NCI-H524 treated with DMSO at 0.1 percent for 48 hours (cell line): Measurements from ENCODE around the gene ZBTB14.
A peak's percentile ranks its signal among the peaks of the same experiment; 100 is the strongest.

Experiments
- DNase-seq: peaks from one replicate; lab custom pipeline; 2025; lab: John Stamatoyannopoulos, UW

The ZBTB14 gene

GRCh38 chr18:5295231-5295920 is at the start of gene ZBTB14:
Gene ZBTB14 (minus strand): TSS chr18:5295726. CDS start chr18:5293246, 2,480 bp downstream.
- DNase-seq = no peak

GRCh38 chr18:5339202-5339834 is 43.8 kb upstream of the ZBTB14 start:
- no peak for DNase-seq

- no peak for DNase-seq
Measured at GRCh38 chr18:5334456-5335075, 39.0 kb upstream of the ZBTB14 start.

- no peak for DNase-seq
Measured at GRCh38 chr18:5318061-5318700, 22.7 kb upstream of the ZBTB14 start.

GRCh38 chr18:5317186-5317585 is 21.7 kb upstream of the ZBTB14 start:
- no peak for DNase-seq

GRCh38 chr18:5315838-5316237 is 20.3 kb upstream of the ZBTB14 start:
- no peak for DNase-seq

- no peak for DNase-seq
Measured at GRCh38 chr18:5311301-5311989, 15.9 kb upstream of the ZBTB14 start.

- DNase-seq = no peak
Measured at GRCh38 chr18:5309888-5310470, 14.5 kb upstream of the ZBTB14 start.

- DNase-seq = no peak
Measured at GRCh38 chr18:5305835-5306234, 10.3 kb upstream of the ZBTB14 start.

- no peak for DNase-seq
Measured at GRCh38 chr18:5304232-5304631, 8.7 kb upstream of the ZBTB14 start.

- DNase-seq = no peak
Measured at GRCh38 chr18:5303636-5304035, 8.1 kb upstream of the ZBTB14 start.

- DNase-seq = no peak
Measured at GRCh38 chr18:5302606-5303005, 7.1 kb upstream of the ZBTB14 start.

GRCh38 chr18:5300476-5301010 is 5.0 kb upstream of the ZBTB14 start:
- DNase-seq = no peak

- no peak for DNase-seq
Measured at GRCh38 chr18:5298156-5298852, 2.8 kb upstream of the ZBTB14 start.

- no peak for DNase-seq
Measured at GRCh38 chr18:5297597-5297996, 2.1 kb upstream of the ZBTB14 start.

GRCh38 chr18:5296706-5297320 is 1.3 kb upstream of the ZBTB14 start:
- DNase-seq = no peak

- DNase-seq = peak; percentile 76
Measured at GRCh38 chr18:5295981-5296705, 617 bp upstream of the ZBTB14 start.

- no peak for DNase-seq
Measured at GRCh38 chr18:5294457-5295230, 882 bp downstream of the ZBTB14 start.

- DNase-seq = no peak
Measured at GRCh38 chr18:5294113-5294456, 1.4 kb downstream of the ZBTB14 start.
